ENCODE results near the gene RAD51C. TPM values are rescaled to one million over a fixed set of nuclear protein-coding genes. Genes with fewer than 3 reads are reported as not detected.
"Not testable (repeated sequence)": the region's sequence is repeated elsewhere in the genome, so short reads cannot be mapped to it uniquely, and the experiment has no call there.

The RAD51C gene
- total RNA-seq, 2 donors from 2014 or later = 57.8 to 65.3 TPM

DNA sequence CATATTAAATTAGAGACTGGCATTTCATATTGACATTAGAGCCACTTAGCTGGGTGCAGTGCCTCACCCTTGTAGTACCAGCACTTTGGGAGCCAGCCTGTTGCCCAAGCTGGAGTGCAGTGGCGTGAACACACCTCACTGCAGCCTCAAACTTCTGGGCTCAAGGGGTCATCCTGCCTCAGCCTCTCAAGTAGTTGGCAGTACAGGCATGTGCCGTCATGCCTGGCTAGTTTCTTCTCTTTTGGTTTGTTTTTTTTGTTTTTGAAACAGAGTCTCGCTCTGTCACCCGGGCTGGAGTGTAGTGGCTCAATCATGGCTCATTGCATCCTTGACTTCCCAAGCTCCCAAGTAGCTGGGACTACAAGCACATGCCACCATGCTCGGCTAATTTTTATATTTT lies 72.0 kb downstream of the RAD51C start:
- Mint-ChIP-seq H3K4me1 (ENCODE audit: low read depth in 2 of 2) (no peaks in the 10 kb centered on the region), H3K4me3 (no peak overlapping the region), H3K36me3 (no peaks in the 10 kb centered on the region), H3K9me3 (no peaks in the 10 kb centered on the region), H3K27me3 (peaks cover 19 to 26% of the 10 kb centered on the region in 2 donors), H3K27ac (no peak overlapping the region)
- ATAC-seq = no peak
- no peak for DNase-seq (ENCODE audit: low spot score)

- H3K27me3 Mint-ChIP-seq = peaks cover 5 to 16% of the 10 kb centered on the region in 2 donors
- H3K9me3 Mint-ChIP-seq; ATAC-seq; H3K36me3 Mint-ChIP-seq; H3K4me3 Mint-ChIP-seq; H3K4me1 Mint-ChIP-seq (ENCODE audit: low read depth in 2 of 2); DNase-seq (ENCODE audit: low spot score); H3K27ac Mint-ChIP-seq: not testable (repeated sequence)
Observed at GRCh38 chr17:58778482-58778881, 86.1 kb downstream of the RAD51C start.

GRCh38 chr17:58779446-58779845 lies 87.0 kb downstream of the RAD51C start:
- H3K4me1 Mint-ChIP-seq (ENCODE audit: low read depth in 2 of 2) = no peaks in the 10 kb centered on the region
- no peaks in the 10 kb centered on the region for H3K9me3 Mint-ChIP-seq
- H3K4me3 Mint-ChIP-seq = no peak overlapping the region
- H3K36me3 Mint-ChIP-seq = no peaks in the 10 kb centered on the region
- H3K27ac Mint-ChIP-seq = no peak overlapping the region
- peaks cover 5 to 16% of the 10 kb centered on the region in 2 donors for H3K27me3 Mint-ChIP-seq
- ATAC-seq (no peak), DNase-seq (ENCODE audit: low spot score) (no peak)

DNA sequence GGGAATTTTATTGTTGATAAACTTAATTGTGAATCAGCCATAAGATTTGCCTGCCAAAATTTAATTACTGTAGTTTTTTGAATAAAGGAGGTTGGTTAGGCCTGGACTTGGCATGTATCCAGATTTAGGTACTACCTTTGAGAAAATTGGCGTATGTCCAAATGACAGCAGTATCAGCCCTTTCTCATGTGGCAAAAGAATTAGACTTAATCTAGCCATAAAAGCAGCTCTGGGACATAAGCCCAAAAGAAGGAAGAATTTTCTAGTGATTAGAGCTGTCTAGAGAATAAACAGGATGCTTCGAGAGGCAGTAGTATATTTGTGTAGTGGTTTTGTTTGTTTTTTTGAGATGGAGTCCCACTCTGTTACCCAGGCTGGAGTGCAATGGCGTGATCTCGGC lies 91.0 kb downstream of the RAD51C start:
- Mint-ChIP-seq H3K27me3 (peaks cover 2 to 8% of the 10 kb centered on the region in 2 donors), H3K4me3 (no peak overlapping the region), H3K27ac (no peak overlapping the region), H3K36me3 (no peaks in the 10 kb centered on the region), H3K9me3 (no peaks in the 10 kb centered on the region), H3K4me1 (ENCODE audit: low read depth in 2 of 2) (no peaks in the 10 kb centered on the region)
- ATAC-seq (no peak), DNase-seq (ENCODE audit: low spot score) (no peak)

- H3K4me3 Mint-ChIP-seq = no peak overlapping the region
- no peaks in the 10 kb centered on the region for H3K36me3 Mint-ChIP-seq
- H3K27ac Mint-ChIP-seq = no peak overlapping the region
- ATAC-seq = no peak
- H3K4me1 Mint-ChIP-seq (ENCODE audit: low read depth in 2 of 2) = no peaks in the 10 kb centered on the region
- peaks cover 5 to 8% of the 10 kb centered on the region in 2 donors for H3K27me3 Mint-ChIP-seq
- no peaks in the 10 kb centered on the region for H3K9me3 Mint-ChIP-seq
- no peak for DNase-seq (ENCODE audit: low spot score)
Observed at GRCh38 chr17:58785097-58785496, 92.7 kb downstream of the RAD51C start.

Other genes starting within 250 kb of the RAD51C start
- gene HSF5, start 204.2 kb upstream of the RAD51C start, total RNA-seq = 1 to 10 TPM; 1.7 to 3.3 TPM
- gene MTMR4, start 178.0 kb upstream of the RAD51C start, total RNA-seq = 100 to 1,000 TPM in 1 of 2 donors, 10 to 100 TPM in 1; 60.1 to 104 TPM
- gene TEX14, start 557 bp upstream of the RAD51C start, total RNA-seq = under 1 TPM; 0.12 to 0.22 TPM
- gene PPM1E, start 63.3 kb downstream of the RAD51C start, total RNA-seq = not detected

Measured in natural killer cell treated with Interleukin-12 subunit alpha and Interleukin-12 subunit beta and Interleukin-15 and Interleukin-18, amount 100 ng/mL, for 72 hours (primary cell).